Esophagus squamous epithelium (tissue), 4 donors: ENCODE results near the gene AUTS2.

Experiments
- CTCF ChIP-seq, 6 experiments: fragments of 450-650 bp in 4 of 6; fragments of 200-600 bp in 2 of 6; sonication (generic) in 2 of 6; IDR thresholded peaks; one replicate each; pipeline ENCODE4 v1.5.1; 2016 to 2019; ENCODE audit warnings: antibody characterized with exemption in 6 of 6, mild to moderate bottlenecking in 4 of 6, moderate library complexity in 4 of 6
- POLR2A ChIP-seq, 4 donors: fragments of 450-650 bp; IDR thresholded peaks; one replicate each; pipeline ENCODE4 v1.6.1; 2017; ENCODE audit warnings: antibody characterized with exemption in 4 of 4, mild to moderate bottlenecking in 4 of 4, moderate library complexity in 3 of 4

- no peak for TF ChIP-seq CTCF (IDR thresholded peaks at IDR 0.05)
- TF ChIP-seq POLR2A (IDR thresholded peaks at IDR 0.05), result no peak
Observed at GRCh38 chr7:69617364-69617763, 19.1 kb downstream of the AUTS2 start.
